Measurements from ENCODE around the gene GNAT1.

The GNAT1 gene

GRCh38 chr3:50177346-50177745 lies 14.1 kb upstream of the GNAT1 start:
- Histone ChIP-seq H2AFZ (no peak overlapping the region), H3K4me1 (peaks cover 9% of the 10 kb centered on the region), H3K4me3 (ENCODE audit: low read depth, low read length) (no peak overlapping the region), H3K9me3 (ENCODE audit: control insufficient read depth, low read length) (no peaks in the 10 kb centered on the region), H3K36me3 (ENCODE audit: control insufficient read depth, insufficient read depth, low read length) (no peaks in the 10 kb centered on the region), H3K27me3 (ENCODE audit: control insufficient read depth, insufficient read depth, low read length) (no peaks in the 10 kb centered on the region), H3K9ac (no peak overlapping the region), H3K27ac (no peak overlapping the region), H3K4me2 (ENCODE audit: low read length) (no peak overlapping the region), H3K79me2 (no peaks in the 10 kb centered on the region)
- TF ChIP-seq CTCF (IDR thresholded peaks at IDR 0.05) = no peak

GRCh38 chr3:50179710-50180109 lies 11.7 kb upstream of the GNAT1 start:
- Histone ChIP-seq H3K36me3 (ENCODE audit: control insufficient read depth, insufficient read depth, low read length) (no peaks in the 10 kb centered on the region), H3K79me2 (no peaks in the 10 kb centered on the region), H3K9ac (no peak overlapping the region), H2AFZ (no peak overlapping the region), H3K4me2 (ENCODE audit: low read length) (no peak overlapping the region), H3K9me3 (ENCODE audit: control insufficient read depth, low read length) (no peaks in the 10 kb centered on the region), H3K4me3 (ENCODE audit: low read depth, low read length) (no peak overlapping the region), H3K27me3 (ENCODE audit: control insufficient read depth, insufficient read depth, low read length) (no peaks in the 10 kb centered on the region), H3K27ac (no peak overlapping the region), H3K4me1 (peaks cover 9% of the 10 kb centered on the region)
- TF ChIP-seq CTCF (IDR thresholded peaks at IDR 0.05) = no peak

DNA sequence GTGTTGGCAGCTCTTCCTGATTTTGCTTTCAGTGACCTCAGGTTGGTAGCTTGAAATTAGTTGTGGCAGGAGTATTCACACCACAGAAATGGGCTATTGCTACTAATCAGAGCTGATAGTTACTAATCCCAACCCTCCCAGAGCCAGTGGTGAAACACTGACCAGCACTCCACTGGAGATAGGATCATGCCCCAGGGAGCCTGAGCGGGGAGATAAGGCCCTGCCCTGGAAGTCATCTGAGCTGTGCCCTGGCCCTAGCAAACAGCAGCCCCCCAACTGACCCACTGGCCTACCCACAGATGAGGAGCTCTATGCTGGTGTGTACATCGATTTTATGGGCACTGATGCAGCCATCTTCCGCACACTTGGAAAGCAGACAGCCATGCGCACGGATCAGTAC lies 9.4 kb upstream of the GNAT1 start:
- Histone ChIP-seq H3K27ac (no peak overlapping the region), H3K4me2 (ENCODE audit: low read length) (no peak overlapping the region), H3K9ac (no peak overlapping the region), H3K4me1 (peaks cover 9% of the 10 kb centered on the region), H3K9me3 (ENCODE audit: control insufficient read depth, low read length) (no peaks in the 10 kb centered on the region), H2AFZ (no peak overlapping the region), H3K36me3 (ENCODE audit: control insufficient read depth, insufficient read depth, low read length) (no peaks in the 10 kb centered on the region), H3K27me3 (ENCODE audit: control insufficient read depth, insufficient read depth, low read length) (no peaks in the 10 kb centered on the region), H3K4me3 (ENCODE audit: low read depth, low read length) (no peak overlapping the region), H3K79me2 (no peaks in the 10 kb centered on the region)
- TF ChIP-seq CTCF (IDR thresholded peaks at IDR 0.05) = no peak

DNA sequence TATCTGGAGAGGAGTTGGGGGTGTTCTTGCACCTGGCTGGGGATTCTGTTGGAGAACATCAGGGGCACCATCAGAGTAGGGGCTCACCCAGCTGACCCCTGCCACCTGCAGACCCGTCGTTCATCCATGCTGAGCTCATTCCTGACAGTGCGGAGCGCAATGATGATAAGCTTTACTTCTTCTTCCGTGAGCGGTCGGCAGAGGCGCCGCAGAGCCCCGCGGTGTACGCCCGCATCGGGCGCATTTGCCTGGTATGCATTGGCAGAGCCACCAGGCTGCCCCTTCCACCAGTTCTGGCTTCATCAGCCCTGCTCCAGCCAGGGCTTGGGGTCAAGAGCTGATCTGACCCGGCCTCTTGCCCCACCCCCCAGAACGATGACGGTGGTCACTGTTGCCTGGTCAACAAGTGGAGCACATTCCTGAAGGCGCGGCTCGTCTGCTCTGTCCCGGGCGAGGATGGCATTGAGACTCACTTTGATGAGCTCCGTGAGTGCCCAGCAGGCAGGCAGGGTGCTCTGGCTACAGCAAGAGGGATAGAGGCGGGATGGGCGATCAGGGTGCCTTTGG lies 8.8 kb upstream of the GNAT1 start:
- Histone ChIP-seq H3K9ac (no peak overlapping the region), H2AFZ (no peak overlapping the region), H3K4me1 (peaks cover 9% of the 10 kb centered on the region), H3K4me2 (ENCODE audit: low read length) (no peak overlapping the region), H3K79me2 (no peaks in the 10 kb centered on the region), H3K9me3 (ENCODE audit: control insufficient read depth, low read length) (no peaks in the 10 kb centered on the region), H3K27ac (no peak overlapping the region), H3K36me3 (ENCODE audit: control insufficient read depth, insufficient read depth, low read length) (no peaks in the 10 kb centered on the region), H3K27me3 (ENCODE audit: control insufficient read depth, insufficient read depth, low read length) (no peaks in the 10 kb centered on the region), H3K4me3 (ENCODE audit: low read depth, low read length) (no peak overlapping the region)
- no peak for TF ChIP-seq CTCF (IDR thresholded peaks at IDR 0.05)

- Histone ChIP-seq H3K36me3 (ENCODE audit: control insufficient read depth, insufficient read depth, low read length) (no peaks in the 10 kb centered on the region), H3K9ac (no peak overlapping the region)
These were observed 7.7 kb upstream of the GNAT1 start for GRCh38 chr3:50183755-50184154.

More at GRCh38 chr3:50183755-50184154, 7.7 kb upstream of the GNAT1 start:
- Histone ChIP-seq H3K4me3 (ENCODE audit: low read depth, low read length) (no peak overlapping the region), H3K4me2 (ENCODE audit: low read length) (no peak overlapping the region), H3K4me1 (peaks cover 9% of the 10 kb centered on the region), H3K27me3 (ENCODE audit: control insufficient read depth, insufficient read depth, low read length) (no peaks in the 10 kb centered on the region), H3K27ac (no peak overlapping the region), H2AFZ (no peak overlapping the region), H3K9me3 (ENCODE audit: control insufficient read depth, low read length) (no peaks in the 10 kb centered on the region), H3K79me2 (no peaks in the 10 kb centered on the region)
- TF ChIP-seq CTCF (IDR thresholded peaks at IDR 0.05) = no peak

All from parathyroid adenoma (tissue), 2 donors.